Measurements from ENCODE around the gene DAGLA.

The DAGLA gene

DNA sequence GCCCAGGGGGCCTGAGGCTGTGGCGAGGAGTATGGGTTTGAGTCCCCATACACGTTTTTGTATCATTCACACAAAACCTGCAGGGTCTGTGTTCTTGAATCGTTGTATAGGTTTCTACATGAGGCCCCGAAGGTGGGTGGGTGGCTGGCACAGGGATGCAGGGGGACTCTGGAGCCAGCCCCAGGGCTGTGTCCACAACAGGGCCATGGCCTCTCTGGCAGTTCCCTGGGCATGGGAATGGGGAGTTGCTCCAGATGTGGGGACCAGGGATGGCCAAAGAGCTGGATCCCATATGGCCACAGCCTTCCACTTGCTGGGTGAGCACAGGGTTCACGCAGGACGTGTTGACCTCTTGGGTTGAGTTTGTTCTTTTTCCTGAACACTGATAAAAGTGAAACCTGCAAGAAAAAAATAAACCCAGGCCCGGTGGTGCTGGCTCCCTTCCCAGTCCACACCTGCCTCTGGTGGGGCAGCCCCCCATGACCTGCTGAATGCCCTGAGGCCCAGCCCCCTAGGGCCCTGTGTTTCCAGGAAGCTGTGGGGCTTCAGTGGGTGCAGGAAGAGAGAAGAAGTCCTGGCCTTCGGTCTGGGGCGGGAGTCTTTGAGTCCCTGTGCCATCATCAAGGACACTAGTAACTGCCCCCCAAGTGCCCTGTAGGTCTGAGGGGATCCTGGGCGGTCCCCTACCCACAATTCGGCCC, 88.3 kb downstream of the DAGLA start:
- no peak for DNase-seq

DNA sequence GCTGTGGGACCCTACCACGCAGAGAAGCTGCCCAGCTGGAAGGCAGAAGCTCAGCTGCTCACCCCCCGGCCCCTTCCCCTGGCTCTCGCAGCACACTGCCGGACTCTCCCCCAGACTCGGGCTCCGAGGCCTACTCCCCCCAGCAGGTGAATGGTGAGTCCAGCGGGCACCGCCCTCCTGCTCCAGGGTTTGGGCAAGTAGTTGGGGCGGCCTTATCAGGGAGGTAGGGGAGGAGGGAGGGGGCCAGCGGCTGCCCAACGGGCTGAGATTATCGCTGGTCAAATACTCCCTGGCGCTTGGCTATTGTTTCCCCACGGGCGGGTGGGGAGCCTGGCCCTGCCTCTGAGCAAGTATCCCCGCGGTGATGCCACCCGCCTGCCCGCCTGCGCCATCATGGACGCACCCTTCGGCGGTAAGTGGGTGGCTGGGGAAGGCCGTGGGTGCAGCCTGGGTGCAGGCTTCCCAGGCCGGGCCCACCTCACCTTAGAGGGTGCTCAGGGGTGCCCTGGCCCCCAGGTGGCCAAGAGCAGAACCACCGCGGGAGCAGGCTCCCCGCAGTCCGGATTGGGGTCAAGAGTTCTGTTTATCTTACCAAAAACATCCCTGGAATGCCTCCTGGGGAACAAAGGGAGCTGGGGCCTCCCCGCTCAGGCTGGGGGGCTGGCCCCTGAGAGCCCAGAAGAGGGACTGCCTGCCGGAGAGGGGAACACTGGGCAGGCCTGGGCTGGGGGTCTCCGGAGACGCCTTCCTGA, 89.2 kb downstream of the DAGLA start:
- DNase-seq: no peak

DNA sequence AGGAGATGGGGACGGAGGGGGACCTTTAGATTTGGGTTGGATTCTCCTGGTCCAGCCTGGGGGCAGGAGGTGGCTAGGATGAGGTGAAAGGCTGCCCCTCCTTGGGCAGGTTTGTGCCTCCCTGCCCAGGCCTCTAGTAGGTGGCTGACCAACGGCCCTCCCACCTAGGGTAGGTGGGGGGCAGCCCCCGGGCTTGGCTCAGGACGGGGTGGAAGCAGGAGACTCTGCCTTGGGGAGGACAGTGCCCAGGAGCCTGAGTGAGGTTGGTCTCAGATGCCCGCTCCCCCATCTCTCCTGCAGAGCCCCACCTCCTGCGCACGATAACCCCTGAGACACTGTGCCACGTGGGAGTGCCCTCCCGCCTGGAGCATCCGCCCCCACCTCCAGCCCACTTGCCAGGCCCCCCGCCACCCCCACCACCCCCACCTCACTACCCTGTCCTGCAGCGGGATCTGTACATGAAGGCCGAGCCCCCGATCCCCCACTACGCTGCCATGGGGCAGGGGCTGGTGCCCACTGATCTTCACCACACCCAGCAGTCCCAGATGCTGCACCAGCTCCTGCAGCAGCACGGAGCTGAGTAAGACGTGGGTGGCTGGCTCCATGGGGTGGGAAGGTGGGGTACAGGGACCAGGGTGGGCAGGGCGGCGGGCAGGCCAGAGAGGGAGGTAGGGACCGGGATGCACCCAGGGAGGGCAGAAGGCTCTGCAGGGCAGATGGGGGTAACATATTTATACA, 89.9 kb downstream of the DAGLA start:
- DNase-seq: no peak

DNA sequence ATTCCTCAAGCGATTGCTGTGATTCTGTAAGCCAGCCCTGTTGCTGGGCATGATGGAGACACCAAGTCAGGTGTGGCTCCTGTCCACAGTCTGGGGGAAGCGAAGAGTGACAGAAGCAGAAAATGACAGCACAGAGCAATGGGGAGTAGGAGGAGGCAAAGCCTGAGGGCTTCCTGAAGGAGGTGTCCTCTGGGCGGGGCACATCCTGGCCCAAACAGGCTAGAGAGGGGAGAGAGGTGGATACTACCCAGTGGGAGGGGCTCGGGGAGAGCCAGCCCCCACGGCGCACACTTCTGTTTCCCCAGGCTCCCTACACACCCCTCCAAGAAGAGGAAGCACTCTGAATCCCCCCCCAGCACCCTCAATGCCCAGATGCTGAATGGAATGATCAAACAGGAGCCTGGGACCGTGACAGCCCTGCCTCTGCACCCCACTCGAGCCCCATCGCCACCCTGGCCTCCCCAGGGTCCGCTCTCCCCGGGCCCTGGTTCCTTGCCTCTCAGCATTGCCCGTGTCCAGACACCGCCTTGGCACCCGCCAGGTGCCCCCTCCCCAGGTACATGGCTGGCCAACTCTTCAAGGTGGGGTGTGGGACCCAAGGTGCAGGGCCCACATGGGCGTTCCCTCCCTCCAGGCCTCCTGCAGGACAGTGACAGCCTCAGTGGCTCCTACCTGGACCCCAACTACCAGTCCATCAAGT, 91.2 kb downstream of the DAGLA start:
- no peak for DNase-seq

DNA sequence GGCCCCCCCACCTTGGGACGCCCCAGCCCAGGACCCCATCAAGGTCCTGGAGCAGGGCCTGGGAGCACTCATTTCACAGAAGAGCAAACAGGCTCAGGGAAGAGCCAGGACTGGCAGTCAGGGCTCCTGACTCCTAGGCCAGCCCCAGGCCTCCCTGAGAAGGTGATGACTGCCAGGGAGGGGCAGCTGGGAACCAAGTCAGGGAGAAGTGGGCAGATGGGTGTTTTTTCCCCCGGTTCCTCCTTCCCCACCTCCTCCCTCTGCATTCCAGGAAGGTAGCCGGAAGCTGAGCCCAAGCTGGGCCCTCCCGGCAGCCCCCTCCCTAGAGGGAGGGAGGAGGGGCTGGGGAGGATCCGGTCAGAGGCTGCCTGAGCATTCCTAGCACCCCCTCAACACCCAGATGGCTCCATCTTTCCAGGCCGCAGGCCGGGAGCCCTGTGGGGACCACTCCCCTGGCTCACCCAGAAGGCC, 91.8 kb downstream of the DAGLA start:
- DNase-seq: peak; percentile 78

DNA sequence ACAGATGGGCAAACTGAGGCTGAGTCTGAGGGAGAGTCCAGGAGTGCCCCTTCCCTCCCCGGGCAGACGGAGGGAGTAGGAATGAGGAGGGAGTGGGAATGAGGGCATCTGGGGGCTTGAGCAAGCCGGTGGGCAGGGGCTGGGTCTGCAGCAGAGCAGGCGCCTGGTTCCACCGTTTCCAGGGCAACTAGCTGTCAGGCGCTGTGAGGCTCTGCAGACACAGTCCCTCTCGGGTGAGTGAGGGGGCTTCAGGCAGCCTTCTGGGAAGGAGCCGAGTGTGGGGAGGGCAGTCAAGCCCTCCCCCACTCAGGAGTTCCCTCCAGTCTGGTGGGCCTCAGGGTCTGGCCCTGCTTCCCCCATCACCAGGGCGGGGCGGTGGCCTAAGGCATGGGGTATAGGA, 93.2 kb downstream of the DAGLA start:
- DNase-seq: peak; percentile 92

DNA sequence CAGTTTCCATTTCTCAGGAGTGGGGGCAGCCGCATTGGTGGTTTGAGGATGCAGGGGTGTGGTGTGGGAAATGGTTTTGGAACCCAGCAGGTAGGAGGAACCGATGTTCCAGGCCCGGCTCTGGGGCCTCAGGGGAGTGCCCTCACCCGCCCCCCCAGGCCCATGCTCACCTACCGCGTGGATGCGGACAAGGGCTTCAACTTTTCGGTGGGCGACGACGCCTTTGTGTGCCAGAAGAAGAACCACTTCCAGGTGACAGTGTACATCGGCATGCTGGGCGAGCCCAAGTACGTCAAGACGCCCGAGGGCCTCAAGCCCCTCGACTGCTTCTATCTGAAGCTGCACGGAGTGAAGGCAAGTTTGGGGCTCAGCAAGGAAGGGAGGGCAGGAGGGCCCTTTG, 93.6 kb downstream of the DAGLA start:
- no peak for DNase-seq

DNA sequence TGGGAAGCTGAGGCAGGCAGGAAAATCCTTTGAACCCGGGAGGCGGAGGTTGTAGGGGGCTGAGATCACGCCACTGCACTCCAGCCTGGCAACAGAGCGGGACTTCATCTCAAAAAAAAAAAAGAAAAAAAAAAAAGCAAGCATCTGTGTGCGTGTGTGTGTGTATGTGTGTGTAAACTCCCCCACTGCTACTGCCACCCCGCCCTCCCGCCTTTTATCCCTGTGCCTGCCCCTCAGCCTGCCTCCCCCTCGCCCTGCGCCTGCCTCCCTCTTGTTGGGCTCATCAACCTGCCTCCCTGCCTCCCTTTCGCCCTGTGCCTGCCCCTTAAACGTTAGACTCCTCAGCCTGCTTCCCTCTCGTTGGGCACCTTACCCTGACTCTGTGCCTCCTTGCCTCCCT, 94.2 kb downstream of the DAGLA start:
- DNase-seq: no peak

DNA sequence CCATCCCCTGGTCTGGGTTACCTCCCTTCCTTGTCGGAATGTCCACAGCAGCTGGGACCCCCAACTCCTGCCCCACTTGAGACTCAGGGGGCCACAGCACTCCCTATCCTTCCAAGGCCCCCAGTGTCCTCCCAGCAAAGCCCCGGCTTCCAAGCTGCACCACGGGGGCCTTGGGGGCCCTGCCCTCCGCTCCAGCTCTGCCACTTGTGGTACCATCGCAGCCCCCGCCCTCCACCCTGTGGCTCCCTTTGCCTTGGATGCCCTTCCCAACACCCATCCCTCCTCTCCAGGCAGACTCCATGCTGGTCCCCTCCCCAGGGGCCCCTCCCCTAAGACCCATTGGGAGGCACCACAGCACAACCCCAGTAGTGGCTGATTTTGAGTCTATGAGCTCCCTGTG, 94.9 kb downstream of the DAGLA start:
- no peak for DNase-seq

DNA sequence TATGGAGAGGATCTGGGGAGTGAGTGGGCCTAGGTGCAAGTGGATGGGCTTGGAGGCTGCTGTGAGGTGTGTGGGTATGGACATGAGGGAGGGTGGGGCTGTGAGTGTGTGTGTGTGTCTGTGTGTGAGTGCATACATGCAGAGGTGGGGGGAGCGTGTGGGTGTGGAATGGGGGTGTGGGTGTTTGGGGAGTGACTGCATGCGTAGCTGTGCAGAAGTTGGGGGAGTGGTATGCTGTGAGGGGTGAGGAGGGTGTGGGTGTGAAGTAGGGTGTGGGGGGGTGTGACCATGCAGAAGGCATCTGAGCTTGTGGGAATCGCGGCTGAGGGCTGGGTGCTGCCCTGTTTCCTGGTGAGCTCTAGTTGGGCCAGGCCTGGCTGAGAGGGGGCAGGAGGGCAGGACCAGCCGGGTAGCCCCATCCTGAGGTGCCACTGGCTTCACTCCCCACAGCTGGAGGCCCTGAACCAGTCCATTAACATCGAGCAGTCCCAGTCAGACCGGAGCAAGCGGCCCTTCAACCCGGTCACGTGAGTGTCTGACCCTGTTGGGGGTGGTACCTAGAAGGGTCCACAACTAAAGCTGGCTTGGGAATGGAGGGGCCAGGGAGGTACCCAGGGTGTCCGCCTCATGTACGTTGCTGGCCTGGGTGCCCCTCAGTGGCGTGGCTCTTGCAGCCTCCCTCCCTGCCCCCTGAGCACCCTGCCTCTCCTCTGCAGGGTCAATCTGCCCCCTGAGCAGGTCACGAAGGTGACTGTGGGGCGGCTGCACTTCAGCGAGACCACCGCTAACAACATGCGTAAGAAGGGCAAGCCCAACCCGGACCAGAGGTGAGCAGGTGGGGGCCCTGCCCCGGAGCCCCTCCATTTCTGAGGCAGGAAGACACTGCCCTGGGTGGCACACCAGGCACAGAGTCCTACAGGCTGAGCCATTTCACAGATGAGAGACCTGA, 95.7 kb downstream of the DAGLA start:
- no peak for DNase-seq

DNA sequence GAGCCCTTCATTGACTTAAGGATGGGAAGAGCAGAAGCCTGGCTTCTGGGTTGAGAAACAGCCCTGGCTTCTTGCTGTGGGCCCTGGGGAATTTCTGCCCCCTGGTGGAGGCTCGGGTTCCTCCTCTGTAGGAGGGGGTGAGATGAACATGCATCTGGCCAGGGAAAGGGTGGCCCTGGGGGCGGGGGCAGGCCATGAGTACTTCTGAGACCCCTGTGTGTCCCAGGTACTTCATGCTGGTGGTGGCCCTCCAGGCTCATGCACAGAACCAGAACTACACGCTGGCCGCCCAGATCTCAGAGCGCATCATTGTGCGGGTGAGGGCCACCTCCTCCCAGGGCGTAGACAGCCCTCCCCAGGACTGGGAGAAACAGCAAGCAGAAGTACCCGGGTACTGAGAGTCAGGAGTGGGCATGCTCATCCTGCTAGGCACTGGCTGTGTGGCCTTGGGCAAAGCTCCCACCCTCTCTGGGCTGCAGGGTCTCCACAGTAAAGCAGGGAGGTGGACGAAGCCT, 96.4 kb downstream of the DAGLA start:
- DNase-seq: peak; percentile 89

DNA sequence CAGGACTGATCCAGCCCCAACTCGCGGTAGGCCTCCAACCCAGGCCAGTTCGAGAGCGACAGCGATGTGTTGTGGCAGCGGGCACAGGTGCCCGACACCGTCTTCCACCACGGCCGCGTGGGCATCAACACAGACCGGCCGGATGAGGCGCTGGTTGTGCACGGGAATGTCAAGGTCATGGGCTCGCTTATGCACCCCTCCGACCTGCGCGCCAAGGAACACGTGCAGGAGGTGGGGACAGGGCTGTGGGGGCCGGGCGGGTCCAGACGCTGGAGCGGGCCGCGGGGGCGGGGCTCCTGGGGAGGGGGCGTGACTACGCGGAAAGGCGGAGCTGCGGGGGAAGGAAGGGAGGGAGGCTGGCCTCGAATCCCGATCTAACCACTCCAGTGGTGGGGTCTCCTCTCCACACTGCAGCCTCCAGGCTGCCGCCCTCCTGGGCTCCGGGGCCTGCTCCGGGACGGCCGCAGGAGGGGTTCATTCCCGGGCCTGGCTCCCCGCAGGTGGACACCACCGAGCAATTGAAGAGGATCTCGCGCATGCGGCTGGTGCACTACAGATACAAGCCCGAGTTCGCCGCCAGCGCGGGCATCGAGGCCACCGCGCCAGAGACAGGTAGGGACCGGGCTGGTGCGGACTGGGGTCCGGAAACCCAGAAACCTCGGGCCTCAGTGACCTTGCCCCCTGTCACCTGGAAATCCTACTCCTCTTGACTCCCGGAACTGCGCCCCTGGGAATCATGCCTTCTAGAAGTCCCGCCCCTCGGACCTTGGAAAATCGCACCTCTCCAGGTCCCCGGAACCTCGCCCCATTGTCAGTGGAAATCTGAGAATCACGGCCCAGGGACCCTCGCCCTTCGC, 97.3 kb downstream of the DAGLA start:
- no peak for DNase-seq

DNA sequence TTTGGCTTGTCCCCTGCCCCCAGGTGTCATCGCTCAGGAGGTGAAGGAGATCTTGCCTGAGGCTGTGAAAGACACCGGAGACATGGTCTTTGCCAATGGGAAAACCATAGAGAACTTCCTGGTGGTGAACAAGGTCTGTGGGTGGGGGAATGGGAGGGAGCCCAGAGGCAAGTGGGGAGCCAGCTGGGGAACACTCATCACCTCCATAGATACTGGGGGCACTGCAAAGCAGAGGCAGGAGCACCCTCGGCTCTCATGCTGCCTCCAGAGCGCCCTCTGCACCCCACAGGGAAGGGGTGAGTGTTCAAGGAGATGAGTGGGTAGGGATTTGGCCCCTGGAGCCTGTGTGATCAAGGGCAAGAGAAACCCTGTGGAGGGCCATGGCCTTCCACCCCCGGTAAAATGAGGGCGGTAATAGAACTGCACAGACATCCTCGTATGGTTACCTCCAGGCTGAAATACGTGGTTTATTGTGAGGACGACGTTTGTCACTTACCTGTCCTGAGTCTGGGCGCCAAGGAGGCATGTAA, 98.2 kb downstream of the DAGLA start:
- DNase-seq: no peak

DNA sequence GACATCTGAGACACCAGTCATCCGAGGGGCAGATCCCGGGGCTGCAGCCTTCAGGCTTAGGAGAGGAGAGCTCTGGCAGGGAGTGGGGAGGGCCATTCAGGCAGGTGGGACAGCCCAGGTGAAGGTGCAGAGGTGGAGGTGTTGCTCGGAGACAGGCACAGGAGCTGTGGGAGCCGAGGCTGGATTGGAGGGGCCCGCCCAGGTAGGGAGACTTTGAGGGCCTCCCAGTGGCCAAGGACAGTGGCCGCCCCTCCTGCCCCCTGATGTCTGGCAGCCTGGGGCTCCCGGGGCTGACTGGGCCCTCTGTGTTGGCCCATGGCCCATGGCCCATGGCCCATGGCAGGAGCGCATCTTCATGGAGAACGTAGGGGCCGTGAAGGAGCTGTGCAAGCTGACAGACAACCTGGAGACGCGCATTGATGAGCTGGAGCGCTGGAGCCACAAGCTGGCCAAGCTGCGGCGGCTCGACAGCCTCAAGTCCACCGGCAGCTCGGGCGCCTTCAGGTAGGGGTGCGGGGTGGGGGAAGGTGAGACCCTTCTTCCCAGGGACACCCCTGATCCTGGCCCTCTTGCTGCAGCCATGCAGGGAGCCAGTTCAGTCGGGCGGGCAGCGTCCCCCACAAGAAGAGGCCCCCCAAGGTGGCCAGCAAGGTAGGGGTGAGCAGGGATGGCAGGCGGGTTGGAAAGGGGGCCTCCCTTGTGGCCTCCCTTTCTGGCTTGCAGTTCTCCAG, 98.9 kb downstream of the DAGLA start:
- no peak for DNase-seq

DNA sequence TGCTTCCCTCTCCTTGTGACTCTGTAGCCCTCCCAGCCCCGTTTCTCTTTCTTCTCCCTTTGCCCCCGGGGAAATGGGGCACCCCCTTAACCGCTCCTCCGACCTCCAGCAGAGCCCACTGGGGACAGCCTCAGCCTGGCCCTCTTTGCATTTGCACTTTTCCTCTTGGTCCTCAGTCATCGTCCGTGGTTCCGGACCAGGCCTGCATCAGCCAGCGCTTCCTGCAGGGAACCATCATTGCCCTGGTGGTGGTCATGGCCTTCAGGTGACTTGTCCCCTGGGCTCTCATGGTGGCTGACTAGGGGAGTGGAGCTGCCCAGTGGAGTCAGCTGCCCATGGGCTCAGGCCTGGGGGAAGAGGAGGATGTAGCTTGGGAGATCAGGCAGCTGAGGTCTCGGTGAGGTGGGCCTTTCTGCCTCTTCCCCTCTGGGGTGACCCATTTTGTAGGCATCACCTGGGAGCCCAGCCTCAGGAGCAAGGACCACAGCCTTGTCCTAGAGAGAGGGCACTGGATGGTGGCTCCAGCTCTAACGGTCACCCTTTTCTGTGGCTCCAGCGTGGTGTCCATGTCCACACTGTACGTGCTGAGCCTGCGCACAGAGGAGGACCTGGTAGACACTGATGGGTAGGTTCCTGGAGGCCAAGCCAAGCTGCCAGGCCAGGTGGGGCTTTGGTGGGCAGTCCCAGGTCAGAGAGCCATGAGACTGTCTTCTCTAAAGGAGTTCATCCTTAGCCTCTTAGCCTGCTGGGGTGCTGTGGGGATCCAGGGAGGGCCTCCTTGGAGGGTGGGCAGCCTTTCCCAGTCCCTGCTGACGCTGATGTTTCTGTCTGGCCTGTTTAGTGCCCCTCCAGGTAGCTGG, 99.7 kb downstream of the DAGLA start:
- DNase-seq: no peak

DNA sequence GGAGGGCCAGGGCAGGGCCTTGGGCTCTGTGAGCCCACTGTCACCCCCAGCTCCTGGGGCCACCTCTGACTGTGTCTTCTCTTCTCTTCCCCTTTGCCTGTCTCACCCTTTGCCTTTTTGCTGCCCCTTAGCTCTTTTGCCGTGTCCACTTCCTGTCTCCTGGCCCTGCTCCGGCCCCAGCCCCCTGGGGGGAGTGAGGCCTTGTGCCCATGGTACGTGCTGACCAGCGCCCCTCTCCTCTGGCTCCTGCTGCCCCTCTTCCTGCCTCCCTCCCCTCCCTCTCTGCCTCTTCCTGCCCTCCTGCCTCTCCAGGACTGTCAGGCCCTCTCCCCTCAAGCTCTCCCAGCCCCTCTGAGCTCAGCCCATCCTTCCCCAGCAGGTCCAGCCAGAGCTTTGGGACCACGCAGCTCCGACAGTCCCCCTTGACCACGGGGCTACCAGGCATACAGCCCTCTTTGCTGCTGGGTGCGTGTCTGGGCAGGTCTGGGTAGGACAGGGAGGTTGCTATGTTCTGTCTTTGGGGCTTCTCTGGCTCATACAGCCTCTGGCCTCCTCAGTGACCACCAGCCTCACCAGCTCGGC, 100.5 kb downstream of the DAGLA start:
- no peak for DNase-seq

DNA sequence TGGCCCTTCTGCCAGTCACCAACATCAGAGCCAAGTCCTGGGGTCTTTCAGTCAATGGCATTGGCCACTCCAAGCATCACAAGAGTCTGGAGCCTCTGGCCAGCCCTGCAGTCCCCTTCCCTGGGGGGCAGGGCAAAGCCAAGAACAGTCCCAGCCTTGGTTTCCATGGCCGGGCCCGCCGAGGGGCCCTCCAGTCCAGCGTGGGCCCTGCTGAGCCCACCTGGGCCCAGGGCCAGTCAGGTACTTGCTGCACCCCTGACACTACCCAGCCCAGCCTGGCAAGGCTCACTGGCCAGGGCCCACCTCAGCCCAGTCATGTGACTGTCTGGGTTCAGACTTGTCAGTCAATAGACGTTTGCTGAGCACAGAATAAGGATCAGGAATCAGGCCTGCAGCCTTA, 101.4 kb downstream of the DAGLA start:
- no peak for DNase-seq

DNA sequence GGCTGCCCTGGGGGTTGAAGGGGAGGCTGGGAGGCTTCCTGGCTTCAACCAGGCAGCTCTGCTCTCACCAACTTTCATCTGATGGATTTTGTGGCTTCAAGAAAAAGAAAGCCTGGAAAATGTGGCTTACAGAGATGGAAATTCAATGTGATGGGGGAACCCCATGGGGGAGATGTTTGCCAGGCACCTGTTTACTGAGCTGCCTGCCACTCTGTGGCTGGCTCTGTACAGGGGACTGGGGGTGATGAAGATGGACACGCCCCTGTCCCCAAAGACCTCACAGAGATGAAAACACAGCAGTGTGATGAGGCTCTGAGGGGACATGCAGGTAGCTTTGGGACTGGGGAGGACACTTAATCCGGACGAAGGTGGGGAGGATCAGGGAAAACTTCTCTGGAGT, 102.1 kb downstream of the DAGLA start:
- DNase-seq: no peak
